ENCODE results near the gene UBA7. TPM values are rescaled to one million over a fixed set of nuclear protein-coding genes. Genes with fewer than 3 reads are reported as not detected.
"Not testable (repeated sequence)": the region's sequence is repeated elsewhere in the genome, so short reads cannot be mapped to it uniquely, and the experiment has no call there.

UBA7 gene
- total RNA-seq, 1 experiment from 2014 or later: 0.85 TPM

- H3K4ac ChIP-seq (ENCODE audit: low read depth, low read length): no peak overlapping the region
- no peak for TF ChIP-seq CTCF (conservative IDR thresholded peaks at IDR 0.05)
- no peak overlapping the region for H3K27ac ChIP-seq (ENCODE audit: insufficient read length, low read depth, low read length)
- H3K4me2 ChIP-seq (ENCODE audit: insufficient read depth, insufficient read length, low read length): no peak overlapping the region
- H3K4me1 ChIP-seq (ENCODE audit: insufficient read depth, low read length): no peaks in the 10 kb centered on the region
- H3K18ac ChIP-seq (ENCODE audit: insufficient read length, low read depth, low read length): no peak overlapping the region
- H3K27me3 Mint-ChIP-seq (ENCODE audit: low read depth): no peaks in the 10 kb centered on the region
- H3K9ac ChIP-seq (ENCODE audit: extremely low read depth, insufficient read length, low read length): no peak overlapping the region
- H3K9me3 Mint-ChIP-seq: no peaks in the 10 kb centered on the region
- no peak overlapping the region for H3K56ac ChIP-seq (ENCODE audit: insufficient read length, low read depth, low read length)
- H3K14ac ChIP-seq (ENCODE audit: insufficient read depth, low read length): no peak overlapping the region
- no peak overlapping the region for H2AK5ac ChIP-seq (ENCODE audit: insufficient read length, low read length)
- no peak overlapping the region for H2BK120ac ChIP-seq (ENCODE audit: low read depth, low read length, poor library complexity, severe bottlenecking)
- WGBS (ENCODE audit: extremely low coverage, insufficient read length, low lambda C conversion rate): no CpG with 5 or more reads among the region's 6 CpGs
- H3K27me3 ChIP-seq (ENCODE audit: insufficient read depth, low read length): no peaks in the 10 kb centered on the region
- no peaks in the 10 kb centered on the region for H3K9me3 ChIP-seq (ENCODE audit: control insufficient read depth, low read depth, low read length)
- H2BK15ac ChIP-seq (ENCODE audit: low read depth, low read length): no peak overlapping the region
- H3K27ac Mint-ChIP-seq: peak overlapping the region in 1 of 3 experiments; percentile 80; a peak in 2 of 7 replicates
- H3K4me3 Mint-ChIP-seq: no peak overlapping the region
- H2AFZ ChIP-seq (ENCODE audit: low read length): no peak overlapping the region
- no peaks in the 10 kb centered on the region for H3K79me2 ChIP-seq (ENCODE audit: insufficient read depth, low read length)
- no peaks in the 10 kb centered on the region for H3K23me2 ChIP-seq (ENCODE audit: insufficient read length, low read depth, low read length, poor library complexity, severe bottlenecking)
- no peak for DNase-seq
- no peak overlapping the region for H4K8ac ChIP-seq (replicated peaks; ENCODE audit: insufficient read length, low read depth, low read length)
- no peaks in the 10 kb centered on the region for H4K20me1 ChIP-seq (ENCODE audit: control insufficient read depth, insufficient read depth, insufficient read length)
- H3K79me1 ChIP-seq (ENCODE audit: insufficient read depth, low read depth, low read length, poor library complexity, severe bottlenecking): no peaks in the 10 kb centered on the region
- H3K4me1 Mint-ChIP-seq: no peaks in the 10 kb centered on the region
- H2BK20ac ChIP-seq (ENCODE audit: low read depth, low read length, poor library complexity, severe bottlenecking): no peak overlapping the region
- no peak overlapping the region for H4K5ac ChIP-seq (ENCODE audit: insufficient read length, low read depth, low read length)
- no peak overlapping the region for H3K23ac ChIP-seq (ENCODE audit: insufficient read length, low read depth, low read length)
- no peak overlapping the region for H4K91ac ChIP-seq (ENCODE audit: insufficient read length, low read depth, low read length)
- H3T11ph ChIP-seq (ENCODE audit: low read length): no peak overlapping the region
- peaks cover 11 to 33% (median 29%) of the 10 kb centered on the region in 3 experiments; a peak in 6 of 7 replicates for H3K36me3 Mint-ChIP-seq (ENCODE audit: insufficient read depth in 1 of 3, low read depth in 3 of 3)
- no peak overlapping the region for H2BK5ac ChIP-seq (ENCODE audit: insufficient read length, low read length)
- no peak overlapping the region for H2BK12ac ChIP-seq (ENCODE audit: insufficient read length, low read depth, low read length)
Measured at GRCh38 chr3:49826016-49826415, 12.3 kb upstream of the UBA7 start.

- H3K18ac ChIP-seq (ENCODE audit: insufficient read length, low read depth, low read length); H2BK15ac ChIP-seq (ENCODE audit: low read depth, low read length); H3K56ac ChIP-seq (ENCODE audit: insufficient read length, low read depth, low read length); H3K9ac ChIP-seq (ENCODE audit: extremely low read depth, insufficient read length, low read length); DNase-seq; H3K27me3 ChIP-seq (ENCODE audit: insufficient read depth, low read length); H2BK20ac ChIP-seq (ENCODE audit: low read depth, low read length, poor library complexity, severe bottlenecking); H3K9me3 ChIP-seq (ENCODE audit: control insufficient read depth, low read depth, low read length); H4K8ac ChIP-seq (replicated peaks; ENCODE audit: insufficient read length, low read depth, low read length); H3K4ac ChIP-seq (ENCODE audit: low read depth, low read length); H3K4me2 ChIP-seq (ENCODE audit: insufficient read depth, insufficient read length, low read length); H3K79me1 ChIP-seq (ENCODE audit: insufficient read depth, low read depth, low read length, poor library complexity, severe bottlenecking); H3K4me1 ChIP-seq (ENCODE audit: insufficient read depth, low read length); H3K4me1 Mint-ChIP-seq; H3K4me3 Mint-ChIP-seq; H3K23ac ChIP-seq (ENCODE audit: insufficient read length, low read depth, low read length); H4K20me1 ChIP-seq (ENCODE audit: control insufficient read depth, insufficient read depth, insufficient read length); H3K9me3 Mint-ChIP-seq; H2BK120ac ChIP-seq (ENCODE audit: low read depth, low read length, poor library complexity, severe bottlenecking); H2BK5ac ChIP-seq (ENCODE audit: insufficient read length, low read length); H3K14ac ChIP-seq (ENCODE audit: insufficient read depth, low read length); H3K79me2 ChIP-seq (ENCODE audit: insufficient read depth, low read length); H3K27me3 Mint-ChIP-seq (ENCODE audit: low read depth); H4K91ac ChIP-seq (ENCODE audit: insufficient read length, low read depth, low read length); H2BK12ac ChIP-seq (ENCODE audit: insufficient read length, low read depth, low read length); H2AK5ac ChIP-seq (ENCODE audit: insufficient read length, low read length); H3K36me3 Mint-ChIP-seq (ENCODE audit: insufficient read depth in 1 of 3, low read depth in 3 of 3); H3T11ph ChIP-seq (ENCODE audit: low read length); H2AFZ ChIP-seq (ENCODE audit: low read length); H3K23me2 ChIP-seq (ENCODE audit: insufficient read length, low read depth, low read length, poor library complexity, severe bottlenecking); H4K5ac ChIP-seq (ENCODE audit: insufficient read length, low read depth, low read length); H3K27ac ChIP-seq (ENCODE audit: insufficient read length, low read depth, low read length); H3K27ac Mint-ChIP-seq: not testable (repeated sequence)
- WGBS (ENCODE audit: extremely low coverage, insufficient read length, low lambda C conversion rate): no CpG with 5 or more reads among the region's 3 CpGs
Measured at GRCh38 chr3:49823131-49823530, 9.4 kb upstream of the UBA7 start.

Data from H9 (cell line).